ENCODE measurements around the gene DAAM1.

DAAM1 gene

DNA sequence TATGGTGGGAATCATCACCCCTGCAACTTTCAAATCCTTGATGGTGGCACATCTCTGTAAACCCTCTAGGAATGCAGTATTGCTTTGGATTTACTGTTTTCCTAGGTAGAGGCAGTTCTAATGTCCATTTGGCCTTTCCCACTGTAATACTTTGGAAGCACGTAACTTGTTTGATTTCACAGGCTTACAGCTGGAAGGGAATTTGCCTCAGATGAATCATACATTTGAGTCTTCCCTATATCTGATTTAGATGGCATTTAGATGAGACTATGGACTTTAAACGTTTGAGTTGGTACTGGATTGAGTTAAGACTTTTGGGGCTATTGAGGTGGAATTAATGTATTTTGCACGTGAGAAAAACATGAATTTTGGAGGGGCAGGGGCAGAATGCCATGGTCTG, 35.9 kb downstream of the DAAM1 start:
- no peak for DNase-seq

DNA sequence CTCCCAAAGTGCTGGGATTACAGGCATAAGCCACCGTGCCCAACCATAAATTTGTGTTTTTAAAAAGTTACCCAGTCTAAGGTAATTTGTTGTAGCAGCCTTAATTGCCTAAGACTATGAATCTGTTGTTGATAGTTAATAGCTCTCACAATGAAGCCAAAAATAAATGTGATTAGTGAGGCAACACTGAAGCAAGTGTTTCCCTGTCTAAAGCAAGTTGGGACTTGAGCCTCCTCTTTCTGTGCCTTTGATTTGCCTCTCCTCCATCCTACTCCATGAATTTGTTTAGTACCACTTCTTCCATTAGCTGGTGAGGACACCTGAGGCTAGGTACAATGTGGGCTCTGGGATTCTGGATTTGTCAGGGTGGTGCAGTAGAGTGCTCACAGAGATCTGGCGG, 36.8 kb downstream of the DAAM1 start:
- DNase-seq: no peak

DNA sequence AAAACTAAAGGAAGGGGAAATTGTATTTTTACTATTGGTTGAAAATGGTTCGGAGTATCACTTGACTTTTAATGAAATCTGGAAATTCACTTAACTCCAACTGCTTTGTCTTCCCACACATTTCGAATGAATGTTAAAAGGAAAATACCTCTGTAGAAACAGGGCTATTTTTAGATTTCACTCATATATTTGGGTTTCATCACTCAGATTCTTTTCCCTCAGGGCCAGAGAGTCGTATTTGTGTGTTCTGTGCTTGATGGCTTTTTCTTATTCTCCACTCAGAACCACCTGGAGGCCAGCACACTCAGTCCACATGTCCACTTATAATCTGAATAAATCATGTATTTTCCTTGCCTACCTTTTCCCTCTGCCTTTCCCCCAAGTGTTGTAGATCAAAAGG, 40.0 kb downstream of the DAAM1 start:
- DNase-seq: no peak

DNA sequence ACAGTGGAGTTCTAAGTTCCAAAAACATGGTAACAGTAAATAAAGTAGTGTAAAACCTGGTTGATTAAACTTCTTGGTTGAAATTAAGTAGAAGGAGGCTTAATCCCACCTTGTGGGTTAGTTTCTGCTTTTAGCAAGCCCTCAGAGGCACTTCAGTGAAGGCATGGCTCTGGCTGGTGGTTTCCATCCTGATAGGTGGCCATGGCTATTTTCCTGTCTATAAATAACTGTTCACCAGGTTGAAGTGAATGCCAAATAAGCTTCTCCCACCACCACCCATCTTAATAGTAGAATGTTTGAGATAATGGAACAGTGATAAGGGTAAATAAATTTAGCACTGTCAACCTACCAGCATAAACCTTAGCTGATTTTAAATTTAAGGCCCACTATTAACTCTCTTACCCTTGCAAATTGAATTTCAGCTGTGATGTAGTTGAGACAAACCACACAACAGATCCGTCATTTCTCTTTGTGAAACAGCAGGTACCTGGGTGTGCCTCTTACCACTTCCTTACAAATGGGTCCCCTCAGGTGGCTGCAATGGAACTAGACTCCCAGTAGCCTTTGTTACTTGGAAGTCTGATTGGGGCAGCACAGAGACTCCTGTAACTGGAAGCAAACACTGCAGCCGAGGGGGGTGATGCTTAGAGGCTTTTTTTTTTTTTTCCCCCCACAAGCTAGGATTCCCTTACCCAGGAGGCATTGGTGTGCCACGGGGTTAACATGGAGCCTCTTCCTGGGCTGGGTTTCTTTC, 41.4 kb downstream of the DAAM1 start:
- DNase-seq: no peak

DNA sequence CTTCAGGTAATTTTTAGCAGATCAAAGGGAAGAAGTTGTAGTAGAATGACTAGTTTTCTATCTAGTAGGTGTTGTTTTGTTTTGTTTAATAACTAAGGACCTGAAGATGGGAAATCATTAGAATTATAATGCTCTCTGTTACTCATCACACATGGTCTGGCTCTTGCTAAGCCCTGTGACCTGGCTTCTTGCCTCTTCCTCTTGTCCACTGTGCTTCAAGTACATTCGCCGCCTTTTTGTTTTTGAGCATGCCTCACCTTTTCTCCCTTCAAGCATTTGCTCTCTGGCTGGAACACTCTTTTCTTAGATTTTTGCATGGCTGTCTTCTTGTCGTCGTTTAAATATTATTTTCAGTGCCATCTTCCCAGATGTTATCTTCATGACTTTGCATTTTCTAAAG, 47.7 kb downstream of the DAAM1 start:
- DNase-seq: no peak

DNA sequence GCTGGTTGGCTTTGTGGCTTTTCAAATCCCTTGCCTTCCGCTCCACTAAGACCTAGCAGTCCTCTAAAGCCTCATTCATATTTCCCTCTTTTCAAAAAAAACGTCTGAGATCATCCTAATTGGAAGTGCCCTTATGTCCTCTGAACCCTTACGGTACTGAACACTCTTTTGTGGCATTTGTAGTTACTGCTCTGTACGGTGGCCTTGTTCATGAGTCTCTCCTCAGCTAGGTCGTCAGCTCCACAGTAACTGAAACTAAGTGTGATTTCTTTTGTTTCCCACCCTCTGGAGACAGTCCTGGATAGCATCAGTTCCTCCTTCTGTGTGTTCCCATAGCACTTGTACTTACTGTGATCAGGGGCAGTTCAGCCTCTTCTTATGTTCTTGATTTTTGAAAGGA, 49.7 kb downstream of the DAAM1 start:
- no peak for DNase-seq

DNA sequence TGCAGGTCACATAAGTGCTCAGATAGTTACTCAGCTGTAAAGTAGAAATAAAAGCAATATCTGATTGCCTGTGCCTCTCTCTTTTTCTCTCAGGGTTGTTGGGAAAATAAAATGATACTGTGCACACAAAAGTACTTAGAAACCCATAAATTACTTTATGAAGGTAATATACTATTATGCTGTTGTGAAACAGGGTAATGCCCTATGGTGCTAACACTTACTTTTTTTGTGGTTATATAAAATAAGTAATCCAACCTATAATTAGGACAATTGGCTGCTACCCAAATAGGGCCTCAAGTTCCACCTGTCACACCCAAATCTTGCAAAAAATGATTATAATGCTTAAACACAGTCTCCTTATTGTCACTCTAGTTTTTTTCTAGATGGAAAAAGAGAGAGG, 50.6 kb downstream of the DAAM1 start:
- DNase-seq: no peak

DNA sequence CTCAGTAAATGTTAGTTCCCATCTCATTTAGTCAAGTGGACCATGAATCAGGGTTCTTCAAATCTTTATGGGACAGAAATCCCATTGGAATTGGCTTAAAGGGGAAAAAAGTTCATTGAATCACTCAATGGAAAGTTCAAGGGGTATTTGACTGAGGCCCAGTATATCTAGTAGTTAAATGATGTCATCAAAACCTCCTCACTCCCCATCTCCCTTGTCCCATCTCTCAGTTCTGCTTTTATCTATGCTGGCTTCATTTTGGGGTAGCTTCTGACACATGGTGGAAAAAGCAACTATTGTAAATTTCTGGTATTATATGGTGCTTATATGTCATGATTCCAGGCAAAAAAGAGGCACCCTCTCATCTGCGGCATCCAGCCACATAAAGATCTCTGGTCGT, 51.9 kb downstream of the DAAM1 start:
- DNase-seq: no peak

DNA sequence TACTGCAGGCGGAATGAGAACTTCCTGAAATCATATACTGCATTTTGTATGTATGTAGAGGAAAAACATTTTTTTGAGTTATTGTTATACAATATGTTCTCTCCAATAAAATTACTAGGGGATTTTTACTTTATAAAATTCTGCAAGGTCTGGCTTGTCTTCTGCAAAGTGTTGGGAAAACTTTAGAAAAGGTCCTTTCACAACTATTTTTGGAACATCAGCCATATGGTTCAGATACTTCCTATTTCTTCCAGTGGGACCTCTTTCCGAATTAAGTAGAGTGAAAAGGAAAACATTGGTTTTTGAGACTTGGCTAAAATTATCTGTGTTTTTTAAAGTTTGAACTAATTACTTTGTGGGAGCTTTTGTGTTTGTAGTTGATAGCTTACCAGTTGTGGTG, 52.7 kb downstream of the DAAM1 start:
- DNase-seq: no peak

DNA sequence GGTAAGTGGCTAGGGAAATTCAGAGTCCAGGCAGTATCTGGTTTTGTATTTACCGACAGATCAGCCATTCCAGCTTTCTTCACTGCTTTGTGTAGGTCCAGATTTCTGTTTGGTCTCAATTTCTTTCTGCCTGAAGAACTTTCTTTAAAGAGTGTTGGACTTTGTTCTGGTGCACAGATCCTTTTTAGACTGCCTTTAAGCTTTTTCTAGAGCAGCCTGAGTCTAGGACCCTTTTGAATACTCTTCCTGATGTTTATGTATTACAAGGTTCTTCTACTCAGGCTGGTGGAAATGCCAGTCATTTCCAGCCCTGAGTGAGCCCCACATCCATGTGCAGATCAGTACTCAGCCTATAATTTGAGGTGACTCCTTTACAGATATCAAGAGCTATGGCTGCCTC, 54.7 kb downstream of the DAAM1 start:
- DNase-seq: no peak

DNA sequence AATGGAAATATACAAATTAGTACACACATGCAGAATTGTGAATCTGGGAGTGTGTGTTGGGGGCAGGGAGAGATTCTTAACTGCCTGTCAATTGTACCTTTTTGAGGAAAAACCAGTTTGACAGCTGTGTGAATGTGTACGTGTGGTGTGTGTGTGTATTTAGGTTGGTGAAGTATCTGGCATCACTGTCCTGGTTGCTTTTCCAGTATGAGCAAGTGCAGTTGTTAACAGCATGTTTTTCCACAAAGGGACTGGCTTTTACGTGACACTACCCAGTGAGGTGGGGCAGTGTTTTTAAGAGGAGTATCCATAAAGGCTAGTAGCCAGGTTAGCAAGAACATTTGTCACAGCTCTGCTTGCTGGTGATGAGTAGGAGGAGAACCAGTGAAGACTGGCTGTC, 56.1 kb downstream of the DAAM1 start:
- no peak for DNase-seq

DNA sequence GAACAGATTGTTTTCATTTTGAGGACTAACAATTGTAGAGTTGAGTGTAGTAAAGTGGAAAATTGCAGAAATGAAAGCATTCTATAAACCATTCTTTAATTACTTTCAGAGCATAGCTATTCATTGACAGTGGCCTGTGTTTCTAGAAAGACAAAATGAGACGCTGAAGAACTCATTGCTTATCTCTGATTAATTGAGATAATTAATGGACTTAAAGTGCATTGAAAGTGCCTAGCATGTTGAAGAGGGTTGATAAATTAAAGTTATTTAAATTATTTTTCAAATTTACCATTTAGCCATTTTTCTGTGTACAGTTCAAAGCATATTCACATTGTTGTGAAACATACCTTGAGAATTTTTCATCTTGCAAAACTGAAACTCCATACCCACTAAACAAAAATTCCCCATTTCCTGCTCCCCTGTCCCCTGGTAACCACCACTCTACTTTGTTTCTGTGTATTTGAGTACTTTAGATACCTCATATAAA, 57.4 kb downstream of the DAAM1 start:
- no peak for DNase-seq

DNA sequence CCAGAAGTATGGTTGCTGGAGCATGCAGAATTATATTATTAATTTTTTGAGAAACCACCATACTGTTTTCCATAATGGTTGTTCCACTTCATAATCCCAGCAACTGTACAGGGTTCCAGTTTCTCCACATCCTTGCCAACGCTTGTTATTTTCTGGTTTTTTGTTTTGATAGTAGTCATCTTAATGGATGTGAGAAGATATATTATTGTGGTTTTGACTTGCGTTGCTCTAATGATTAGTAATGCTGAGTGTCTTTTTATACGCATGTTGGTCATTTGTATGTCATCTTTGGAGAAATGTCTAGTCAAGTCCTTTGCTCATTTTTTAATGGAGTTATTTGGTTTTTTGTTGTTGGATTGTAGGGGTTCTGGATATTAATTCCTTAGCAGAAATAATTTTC, 58.1 kb downstream of the DAAM1 start:
- no peak for DNase-seq

DNA sequence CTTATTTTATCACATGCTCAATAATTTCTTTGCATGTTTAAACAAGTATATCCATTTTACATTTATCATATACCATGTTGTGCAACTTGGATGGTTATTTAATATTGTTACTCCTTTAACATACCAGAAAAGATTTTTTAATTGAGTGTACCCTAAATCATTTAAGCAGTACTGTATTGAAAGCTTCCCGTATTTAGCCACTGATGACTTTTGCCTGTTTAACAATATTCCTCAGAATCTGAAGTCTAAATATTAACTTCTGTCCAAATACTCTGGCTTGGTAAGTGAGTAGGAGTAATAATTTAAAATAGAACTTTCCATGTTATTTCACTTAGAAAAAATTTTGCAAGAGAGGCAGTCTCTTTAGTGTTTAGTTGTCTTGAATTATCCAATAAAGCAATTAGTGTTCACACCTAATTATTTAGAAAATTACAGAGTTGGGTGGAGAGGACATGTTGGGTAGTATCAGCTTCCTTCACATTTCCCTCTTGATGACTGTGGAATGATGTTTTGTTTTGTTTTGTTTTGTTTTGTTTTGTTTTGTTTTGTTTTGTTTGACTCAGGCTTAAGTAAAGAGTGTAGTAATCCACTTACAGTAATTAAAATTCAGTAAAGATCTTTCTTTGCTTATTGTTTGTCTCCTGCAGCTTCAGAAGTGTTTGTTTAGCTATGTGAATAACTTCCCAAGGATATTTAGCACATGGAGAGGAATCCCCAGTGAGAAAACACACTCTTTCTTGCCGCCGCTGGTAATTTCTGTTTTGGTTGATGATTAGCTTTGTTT, 59.5 kb downstream of the DAAM1 start:
- no peak for DNase-seq

DNA sequence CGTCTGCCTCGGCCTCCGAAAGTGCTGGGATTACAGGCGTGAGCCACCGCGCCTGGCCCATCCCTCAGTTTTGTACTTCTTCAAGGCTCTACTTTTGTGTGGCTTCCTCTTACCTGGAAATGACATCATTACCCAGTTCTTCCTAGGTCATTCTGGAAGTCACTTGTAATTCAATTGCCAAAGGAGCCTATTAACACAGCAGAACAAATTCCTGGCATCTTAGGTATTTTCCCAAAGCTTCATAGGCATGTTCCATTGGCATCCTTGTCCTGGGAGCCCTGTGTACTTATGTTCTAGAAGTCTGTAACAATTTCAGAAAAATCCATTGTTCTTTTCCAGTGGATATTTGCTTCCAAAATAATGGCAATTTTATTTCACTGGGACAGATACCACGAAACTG, 60.6 kb downstream of the DAAM1 start:
- DNase-seq: no peak

DNA sequence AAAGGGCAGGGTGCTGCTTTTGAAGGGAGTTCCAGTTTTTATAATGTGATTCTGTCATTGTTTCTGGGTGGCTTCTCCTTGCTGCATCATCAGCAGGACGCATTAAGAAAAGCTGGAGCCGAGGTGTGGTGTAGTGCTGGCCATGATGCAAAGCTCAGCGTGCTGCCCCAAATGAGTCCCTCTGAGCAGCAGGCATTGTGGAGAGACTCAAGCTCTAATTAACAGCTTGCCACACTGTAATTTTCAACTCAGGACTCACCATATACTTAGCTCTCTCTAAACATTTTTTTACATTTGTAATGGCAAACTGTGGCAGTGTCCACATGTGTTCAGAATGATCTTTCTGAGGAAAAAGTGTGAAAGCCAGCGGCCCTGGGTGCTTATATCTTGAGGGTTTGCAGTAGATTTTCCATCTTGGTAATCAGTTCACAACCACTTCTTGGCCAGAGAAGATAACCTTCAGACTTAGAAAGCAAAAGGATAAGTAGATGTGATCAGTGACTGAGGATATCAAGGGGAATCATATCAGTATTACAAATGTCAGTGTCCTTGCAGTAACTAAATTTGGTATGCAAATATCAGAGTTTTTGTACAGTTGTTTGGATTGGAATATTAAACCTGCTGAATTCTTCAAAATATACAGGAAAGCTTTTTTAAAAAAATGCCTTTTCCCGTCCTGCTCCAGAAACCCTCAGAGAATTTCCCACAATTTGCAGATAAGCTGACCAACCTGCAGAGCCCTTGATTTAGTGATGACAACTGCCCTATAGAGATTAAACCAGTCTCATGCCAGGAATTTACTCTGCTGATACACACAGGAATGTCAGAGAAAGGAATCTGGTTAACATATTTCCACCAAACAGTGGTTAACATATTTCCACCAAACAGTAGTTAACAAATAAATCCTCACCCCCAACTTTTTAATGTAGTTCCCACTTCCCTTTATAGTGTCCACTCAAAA, 63.6 kb downstream of the DAAM1 start:
- DNase-seq: no peak

DNA sequence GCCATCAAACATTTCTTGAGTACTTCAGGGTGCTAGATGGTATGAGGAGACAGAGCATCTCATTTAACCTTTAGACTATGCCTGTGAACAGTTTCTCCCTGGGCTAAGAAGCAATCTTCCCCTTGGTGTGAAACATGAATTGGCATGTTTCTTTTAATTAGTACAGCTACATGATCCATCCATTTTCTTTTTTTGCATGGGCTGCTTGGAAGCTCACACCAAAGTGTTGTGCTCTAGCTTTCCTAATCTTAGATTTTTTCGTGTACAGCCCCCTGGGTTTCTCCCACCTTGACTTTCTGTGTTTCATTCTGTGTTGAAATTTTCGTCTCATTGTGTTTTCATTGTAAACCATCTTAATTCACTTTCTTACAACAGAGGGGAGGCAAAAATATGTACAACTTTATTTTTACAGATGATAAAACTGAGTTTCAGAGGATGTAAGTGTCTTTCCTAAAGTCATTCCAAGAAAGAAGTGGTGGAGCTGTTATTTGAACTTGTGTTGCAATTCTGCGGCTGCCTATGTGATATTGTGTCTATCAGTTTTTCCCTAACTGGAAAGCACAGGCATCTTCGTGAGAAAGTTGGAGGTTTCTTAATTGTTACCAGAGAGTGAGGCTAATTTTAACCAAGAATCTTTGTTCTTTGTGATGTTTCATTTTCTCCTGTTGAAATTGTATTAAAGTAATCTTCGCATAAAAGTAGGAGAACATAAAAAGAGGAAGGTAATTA, 64.5 kb downstream of the DAAM1 start:
- no peak for DNase-seq

DNA sequence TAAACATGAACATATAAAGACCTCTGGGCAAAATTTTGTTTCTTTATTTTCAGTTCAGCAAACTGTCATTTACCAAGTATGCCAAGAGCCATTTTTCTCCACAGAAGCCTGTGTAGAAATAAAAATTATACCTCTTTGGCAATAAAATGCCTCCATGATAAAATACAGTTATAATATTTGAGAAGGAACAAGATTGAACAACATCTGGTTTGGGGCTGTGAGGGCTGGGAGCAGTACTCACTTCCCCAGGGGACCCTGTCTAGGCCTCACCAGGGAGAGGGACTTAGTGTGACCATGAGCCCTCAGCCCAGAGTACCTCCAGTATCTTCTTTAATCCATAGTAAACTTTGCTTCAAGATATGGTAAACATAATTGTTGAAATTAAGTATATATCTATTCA, 65.1 kb downstream of the DAAM1 start:
- DNase-seq: no peak

DNA sequence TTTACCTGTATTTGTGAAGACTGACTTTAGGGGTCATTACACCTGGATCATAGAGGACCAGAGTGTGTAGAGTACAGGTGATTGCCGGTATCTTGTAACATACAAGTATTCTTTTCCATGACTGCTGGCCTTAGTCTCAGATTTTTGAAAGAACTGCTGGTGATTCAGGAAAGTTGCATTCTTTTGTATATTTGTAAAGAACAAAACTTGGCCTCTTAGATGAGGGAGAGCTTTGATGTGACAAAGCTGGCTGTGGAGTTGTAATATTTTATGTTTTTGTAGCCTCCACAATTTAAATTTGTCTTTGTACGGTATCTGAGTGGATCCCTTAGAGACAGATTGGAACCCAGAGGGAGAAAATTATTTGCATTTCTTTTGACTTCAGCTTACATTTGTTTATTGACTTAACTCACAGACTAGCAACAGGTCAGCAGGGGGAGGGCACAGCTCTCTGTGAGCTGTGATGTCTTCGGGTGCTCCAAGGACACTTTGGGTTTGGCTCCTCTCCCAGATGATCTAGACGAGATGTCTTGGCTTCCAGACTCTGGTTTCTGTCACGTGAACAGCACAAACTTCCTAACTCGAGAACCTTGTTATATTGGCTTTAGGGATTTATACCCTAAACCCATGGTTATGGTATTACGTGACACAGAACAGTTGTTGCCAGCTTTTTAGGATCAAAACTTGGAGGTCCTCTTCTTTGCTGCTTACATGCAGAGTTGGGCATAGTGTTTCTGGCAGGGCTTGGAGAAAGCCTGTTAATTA, 65.9 kb downstream of the DAAM1 start:
- DNase-seq: no peak

DNA sequence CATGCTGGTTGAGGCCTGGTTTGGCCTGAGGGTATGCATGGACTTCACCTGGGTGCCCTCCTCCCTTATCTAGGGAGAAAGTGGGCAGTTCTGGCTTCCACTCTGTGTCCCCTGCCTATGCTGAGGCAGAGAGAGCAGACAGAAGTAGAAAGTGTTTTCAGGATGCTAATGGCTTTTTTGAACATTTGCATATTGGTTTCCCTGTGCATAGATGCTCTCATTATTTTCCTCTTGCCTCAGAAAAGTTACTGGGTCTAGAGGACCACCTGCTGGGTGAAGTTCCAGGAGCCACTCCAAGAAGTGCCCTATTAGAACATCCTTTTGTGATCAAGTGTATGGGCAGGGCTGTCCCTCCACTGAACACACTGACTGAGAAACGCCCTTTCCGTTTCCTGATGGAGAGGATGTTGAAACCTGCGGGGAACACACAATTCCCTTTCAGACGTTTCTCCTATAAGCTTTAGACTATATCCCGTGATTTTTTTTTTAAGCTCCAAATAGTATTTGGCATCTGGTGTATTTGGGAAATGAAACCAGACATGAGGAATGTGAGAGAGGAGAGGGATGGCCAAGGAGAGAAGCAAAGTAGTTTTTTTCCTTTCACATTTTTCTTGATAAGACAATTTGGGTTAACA, 66.6 kb downstream of the DAAM1 start:
- no peak for DNase-seq

DNA sequence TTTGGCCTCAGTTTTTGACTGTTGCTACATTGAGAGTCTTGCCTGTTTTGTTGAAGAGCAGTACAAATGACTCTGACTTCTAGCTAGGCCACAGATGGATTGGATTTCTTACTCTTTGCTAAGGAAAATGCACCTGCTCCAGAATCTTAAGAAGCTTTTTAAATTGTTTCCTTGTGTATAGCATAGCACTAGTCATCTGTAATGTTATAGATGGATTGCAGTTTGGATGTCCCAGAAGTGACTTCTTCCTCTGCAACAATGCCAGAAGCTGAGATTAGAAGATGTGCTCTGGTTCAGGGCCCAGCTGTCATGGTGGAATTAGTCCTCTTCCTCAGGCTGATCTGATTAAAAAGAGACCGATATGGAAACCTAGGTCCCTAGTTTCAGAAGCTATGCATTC, 67.9 kb downstream of the DAAM1 start:
- no peak for DNase-seq
